BJ (cell line): ENCODE results near the gene NAP1L4. TPM values are rescaled to one million over a fixed set of nuclear protein-coding genes. Genes with fewer than 3 reads are reported as not detected.

Experiments used
- CTCF ChIA-PET: fragments of 350-600 bp; formaldehyde crosslinking; extraction: SDS; loops from one replicate; lab custom pipeline; 2021; ENCODE audit warnings: antibody characterized with exemption, inconsistent platforms; lab: Yijun Ruan, JAX
- POLR2A ChIA-PET: fragments of 300-600 bp; sonication (Branson Sonifier 250); formaldehyde crosslinking; extraction: SDS; loops from one replicate; lab custom pipeline; 2021; ENCODE audit warnings: antibody characterized with exemption; lab: Charles Lee
- DNase-seq: peaks from one replicate; pipeline ENCODE4 v3.0.0-alpha.2; 2011; ENCODE audit warnings: low read depth
- H3K27me3 ChIP-seq: 2 replicates; pipeline ENCODE4 v1.6.0; 2011; ENCODE audit warnings: low read length; ENCODE audit not compliant: control insufficient read depth, insufficient read depth
- H3K36me3 ChIP-seq: 2 replicates; pipeline ENCODE4 v1.5.1; 2011; ENCODE audit warnings: low read length; ENCODE audit not compliant: control insufficient read depth, insufficient read depth
- H3K4me3 ChIP-seq: 2 replicates; pipeline ENCODE4 v1.5.1; 2011; ENCODE audit warnings: low read depth, mild to moderate bottlenecking, control low read depth, low read length
- CTCF ChIP-seq: IDR thresholded peaks from 2 replicates; pipeline ENCODE4 v1.5.1; 2011; ENCODE audit warnings: low read depth, mild to moderate bottlenecking, control low read depth, inconsistent platforms, low read length, moderate library complexity; ENCODE audit not compliant: insufficient read depth
- polyA plus RNA-seq: library from polyadenylated mRNA; depleted of rRNA; stranded (reverse); fragments of >200 nt; gene quantifications from 2 replicates; pipeline ENCODE4 v1.2.3, GENCODE V29; 2011

Gene NAP1L4
- polyA plus RNA-seq, 1 experiment = 65.1 TPM

- Histone ChIP-seq H3K4me3 (no peak overlapping the region), H3K36me3 (peaks cover 2% of the 10 kb centered on the region; the same call in 1 of the 2 replicates), H3K27me3 (no peaks in the 10 kb centered on the region)
- TF ChIP-seq CTCF = no peak
- ChIA-PET POLR2A (no interaction called here), CTCF (no interaction called here)
- DNase-seq = no peak
Measured at GRCh38 chr11:2924381-2924780, 67.7 kb downstream of the NAP1L4 start.

DNA sequence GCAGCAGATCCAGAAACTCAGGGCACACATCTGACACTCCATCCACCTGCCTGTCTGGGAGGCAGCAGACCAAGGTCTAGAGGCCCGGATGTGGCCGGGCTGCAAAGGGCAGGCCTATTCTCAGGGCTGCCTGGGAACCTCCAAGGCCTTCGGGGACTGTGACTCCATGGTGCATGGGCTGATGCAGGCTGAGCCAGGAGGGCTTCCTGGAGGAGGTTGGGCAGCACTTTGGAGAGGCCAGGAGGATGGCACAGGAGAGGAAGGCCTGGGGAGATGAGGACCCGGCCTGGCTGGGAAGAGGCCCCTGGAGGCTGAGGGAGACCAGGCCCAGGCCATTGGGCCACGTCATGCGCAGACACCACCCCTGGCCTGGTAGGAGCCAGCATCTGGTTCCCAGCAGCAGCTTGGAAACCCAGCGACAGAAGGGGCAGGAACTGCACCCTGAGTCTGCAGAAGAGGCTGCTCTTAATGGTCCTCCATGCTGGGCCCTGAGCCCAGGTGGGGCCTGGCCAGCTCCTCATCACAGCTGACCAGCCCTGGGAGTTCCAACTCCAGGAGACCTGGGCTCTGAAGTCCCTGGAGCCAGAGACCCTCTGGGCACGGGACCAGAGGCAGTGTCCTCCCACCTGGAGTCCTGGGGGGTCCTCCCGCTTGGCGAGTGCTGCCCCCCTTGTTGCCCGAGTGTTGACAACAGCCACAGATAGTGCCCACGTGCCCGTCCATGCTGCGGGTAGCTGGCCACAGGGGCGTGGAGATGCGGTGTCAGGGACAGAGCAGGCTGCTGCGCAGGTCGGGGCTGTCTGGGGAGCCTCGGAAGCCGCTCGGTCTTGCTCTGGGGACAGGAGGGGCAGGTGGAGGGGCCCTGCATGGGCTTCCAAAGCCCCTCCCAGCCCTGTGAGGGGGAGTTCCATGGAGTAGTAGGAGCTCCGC, 68.4 kb downstream of the NAP1L4 start:
- Histone ChIP-seq H3K27me3 (no peaks in the 10 kb centered on the region), H3K36me3 (peaks cover 2% of the 10 kb centered on the region; the same call in 1 of the 2 replicates), H3K4me3 (no peak overlapping the region)
- no peak for TF ChIP-seq CTCF
- ChIA-PET POLR2A (no interaction called here), CTCF (no interaction called here)
- DNase-seq = no peak

- Histone ChIP-seq H3K36me3 (peaks cover 2% of the 10 kb centered on the region; the same call in 1 of the 2 replicates), H3K4me3 (no peak overlapping the region), H3K27me3 (no peaks in the 10 kb centered on the region)
- ChIA-PET POLR2A (no interaction called here), CTCF (interaction anchor here (1.2 kb wide), 1 partner anchor 391 kb away, joined by 4 read pairs; no protein-coding TSS in a partner anchor)
- no peak for TF ChIP-seq CTCF
- no peak for DNase-seq
Measured at GRCh38 chr11:2922655-2923054, 69.5 kb downstream of the NAP1L4 start.

GRCh38 chr11:2921742-2922493, 70.2 kb downstream of the NAP1L4 start:
- POLR2A ChIA-PET = no interaction called here
- H3K36me3 ChIP-seq = peaks cover 2% of the 10 kb centered on the region; the same call in 1 of the 2 replicates
- CTCF ChIA-PET = interaction anchor here (1.2 kb wide), 1 partner anchor 390 kb away, joined by 4 read pairs; no protein-coding TSS in a partner anchor

More at GRCh38 chr11:2921742-2922493, 70.2 kb downstream of the NAP1L4 start:
- Histone ChIP-seq H3K27me3 (no peaks in the 10 kb centered on the region), H3K4me3 (no peak overlapping the region)
- DNase-seq = no peak
- TF ChIP-seq CTCF = no peak
